Measurements from ENCODE around the gene PPARG.
A peak's percentile ranks its signal among the peaks of the same experiment; 100 is the strongest.

Gene PPARG

GRCh38 chr3:12399226-12399625 is 110.4 kb downstream of the PPARG start:
- in situ Hi-C loops (cut with HindIII; ENCODE audit: low sequenced_read_pairs), result no loop called here
- TF ChIP-seq, protein P1, sequence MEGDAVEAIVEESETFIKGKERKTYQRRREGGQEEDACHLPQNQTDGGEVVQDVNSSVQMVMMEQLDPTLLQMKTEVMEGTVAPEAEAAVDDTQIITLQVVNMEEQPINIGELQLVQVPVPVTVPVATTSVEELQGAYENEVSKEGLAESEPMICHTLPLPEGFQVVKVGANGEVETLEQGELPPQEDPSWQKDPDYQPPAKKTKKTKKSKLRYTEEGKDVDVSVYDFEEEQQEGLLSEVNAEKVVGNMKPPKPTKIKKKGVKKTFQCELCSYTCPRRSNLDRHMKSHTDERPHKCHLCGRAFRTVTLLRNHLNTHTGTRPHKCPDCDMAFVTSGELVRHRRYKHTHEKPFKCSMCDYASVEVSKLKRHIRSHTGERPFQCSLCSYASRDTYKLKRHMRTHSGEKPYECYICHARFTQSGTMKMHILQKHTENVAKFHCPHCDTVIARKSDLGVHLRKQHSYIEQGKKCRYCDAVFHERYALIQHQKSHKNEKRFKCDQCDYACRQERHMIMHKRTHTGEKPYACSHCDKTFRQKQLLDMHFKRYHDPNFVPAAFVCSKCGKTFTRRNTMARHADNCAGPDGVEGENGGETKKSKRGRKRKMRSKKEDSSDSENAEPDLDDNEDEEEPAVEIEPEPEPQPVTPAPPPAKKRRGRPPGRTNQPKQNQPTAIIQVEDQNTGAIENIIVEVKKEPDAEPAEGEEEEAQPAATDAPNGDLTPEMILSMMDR (IDR thresholded peaks at IDR 0.05; ENCODE audit: low read depth, low read length, missing control alignments), result no peak
- DNase-seq (ENCODE audit: low read depth), result no peak
- no peak overlapping the region for H3K4me3 ChIP-seq (ENCODE audit: low read depth, low read length)

GRCh38 chr3:12400616-12401194 is 111.8 kb downstream of the PPARG start:
- in situ Hi-C loops (cut with HindIII; ENCODE audit: low sequenced_read_pairs), result loop anchor here (5.0 kb wide), 1 partner anchor 57 kb away; no protein-coding TSS in a partner anchor
- TF ChIP-seq, protein P1 (IDR thresholded peaks at IDR 0.05; ENCODE audit: low read depth, low read length, missing control alignments), result no peak
- no peak overlapping the region for H3K4me3 ChIP-seq (ENCODE audit: low read depth, low read length)
- DNase-seq (ENCODE audit: low read depth), result peak; percentile 29

- no peak for DNase-seq (ENCODE audit: low read depth)
- in situ Hi-C loops (cut with HindIII; ENCODE audit: low sequenced_read_pairs), result loop anchor here (5.0 kb wide), 1 partner anchor 56 kb away; no protein-coding TSS in a partner anchor
- TF ChIP-seq, protein P1 (IDR thresholded peaks at IDR 0.05; ENCODE audit: low read depth, low read length, missing control alignments), result no peak
- H3K4me3 ChIP-seq (ENCODE audit: low read depth, low read length), result no peak overlapping the region
Observed at GRCh38 chr3:12401208-12401607, 112.3 kb downstream of the PPARG start.

DNA sequence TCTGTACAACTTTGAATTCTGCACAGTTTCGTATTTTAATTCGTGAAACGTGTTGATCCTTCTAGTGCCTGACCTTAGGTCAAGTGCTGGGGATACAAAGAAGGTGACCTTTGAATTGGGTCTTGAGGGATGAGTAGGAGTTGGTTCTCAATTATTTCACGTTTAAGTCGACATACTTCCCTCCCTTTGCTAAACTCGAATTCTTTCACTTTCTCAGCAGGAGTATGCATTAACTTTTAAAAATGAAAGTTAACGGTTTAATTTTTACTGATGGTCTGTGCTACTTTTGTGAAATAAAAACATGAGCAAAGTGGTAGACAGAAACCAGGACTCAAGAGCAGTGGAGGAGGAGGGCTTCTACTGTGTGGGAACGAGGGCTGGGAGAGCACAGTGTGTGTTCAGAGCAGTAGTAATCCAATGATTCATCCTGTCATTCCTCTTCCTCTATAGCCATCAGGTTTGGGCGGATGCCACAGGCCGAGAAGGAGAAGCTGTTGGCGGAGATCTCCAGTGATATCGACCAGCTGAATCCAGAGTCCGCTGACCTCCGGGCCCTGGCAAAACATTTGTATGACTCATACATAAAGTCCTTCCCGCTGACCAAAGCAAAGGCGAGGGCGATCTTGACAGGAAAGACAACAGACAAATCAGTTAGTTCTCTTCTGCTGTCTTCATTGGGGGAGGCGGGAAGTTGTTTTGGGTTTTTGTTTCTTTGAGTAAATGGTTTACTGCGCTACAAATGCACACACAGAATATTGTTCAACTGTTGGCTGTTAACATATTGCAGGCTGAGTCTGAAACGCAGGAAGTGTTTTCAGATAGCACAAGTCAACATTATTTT is 116.8 kb downstream of the PPARG start:
- in situ Hi-C loops (cut with HindIII; ENCODE audit: low sequenced_read_pairs), result no loop called here
- TF ChIP-seq, protein P1 (IDR thresholded peaks at IDR 0.05; ENCODE audit: low read depth, low read length, missing control alignments), result no peak
- H3K4me3 ChIP-seq (ENCODE audit: low read depth, low read length), result no peak overlapping the region
- DNase-seq (ENCODE audit: low read depth), result peak; percentile 88

DNA sequence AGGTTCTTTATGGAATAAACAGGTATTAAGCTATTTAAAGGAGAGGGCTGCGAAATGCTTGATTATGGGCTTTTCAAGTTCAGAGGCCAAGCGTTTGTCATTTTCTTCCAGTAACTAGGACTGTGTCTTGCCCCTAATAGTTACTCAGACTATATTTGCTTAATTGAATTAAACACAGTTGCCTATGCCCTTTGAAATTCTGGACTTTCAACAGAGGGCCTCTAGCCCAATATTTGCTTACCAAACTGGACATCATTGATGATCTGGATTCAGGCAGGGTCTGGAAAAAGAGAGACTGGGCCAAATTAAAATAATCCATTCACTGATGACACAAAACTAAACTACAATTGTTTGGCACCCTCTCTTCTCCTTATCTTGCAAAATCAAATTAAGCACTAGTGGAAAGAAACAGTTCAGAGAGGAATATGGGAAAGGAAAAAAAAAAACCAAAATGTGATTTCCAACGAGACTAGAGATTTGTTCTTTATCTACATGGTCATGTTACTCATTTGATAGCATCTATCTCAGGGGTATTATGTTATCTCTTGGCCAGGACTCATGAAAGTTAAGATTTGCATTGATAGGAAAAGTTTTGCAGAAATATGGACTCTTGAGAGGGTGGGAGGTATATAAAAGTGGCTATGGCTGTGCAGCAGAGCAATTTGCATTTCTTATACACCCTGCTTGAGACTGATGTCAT is 120.3 kb downstream of the PPARG start:
- no peak for DNase-seq (ENCODE audit: low read depth)
- TF ChIP-seq, protein P1 (IDR thresholded peaks at IDR 0.05; ENCODE audit: low read depth, low read length, missing control alignments), result no peak
- in situ Hi-C loops (cut with HindIII; ENCODE audit: low sequenced_read_pairs), result no loop called here
- no peak overlapping the region for H3K4me3 ChIP-seq (ENCODE audit: low read depth, low read length)

Measured in astrocyte of the cerebellum (primary cell).